ENCODE results near the gene NFKBIA.
"Not testable (repeated sequence)": the region's sequence is repeated elsewhere in the genome, so short reads cannot be mapped to it uniquely, and the experiment has no call there.

The NFKBIA gene

DNA sequence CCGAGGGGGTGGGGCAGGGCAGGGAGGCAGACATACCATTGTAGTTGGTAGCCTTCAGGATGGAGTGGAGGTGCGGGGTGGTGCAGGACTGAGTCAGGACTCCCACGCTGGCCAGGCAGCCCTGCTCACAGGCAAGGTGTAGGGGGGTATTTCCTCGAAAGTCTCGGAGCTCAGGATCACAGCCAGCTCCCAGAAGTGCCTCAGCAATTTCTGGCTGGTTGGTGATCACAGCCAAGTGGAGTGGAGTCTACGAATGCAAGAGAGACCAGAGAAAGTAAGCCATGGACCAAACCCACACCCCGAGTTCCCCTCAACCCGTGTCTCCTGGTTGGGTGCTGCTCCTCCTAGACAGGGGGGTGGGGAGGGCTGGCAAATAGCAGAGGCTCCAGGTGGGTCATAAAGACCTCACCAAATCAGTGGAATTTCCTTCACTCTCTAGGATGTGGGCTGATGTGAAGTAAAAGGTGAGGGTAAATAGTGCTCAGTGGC is 1.4 kb downstream of the NFKBIA start:
- Histone ChIP-seq H3K27ac (peak overlapping the region; percentile 97 to 100), H3K4me3 (peak overlapping the region; percentile 95)
- TF ChIP-seq, protein P1, sequence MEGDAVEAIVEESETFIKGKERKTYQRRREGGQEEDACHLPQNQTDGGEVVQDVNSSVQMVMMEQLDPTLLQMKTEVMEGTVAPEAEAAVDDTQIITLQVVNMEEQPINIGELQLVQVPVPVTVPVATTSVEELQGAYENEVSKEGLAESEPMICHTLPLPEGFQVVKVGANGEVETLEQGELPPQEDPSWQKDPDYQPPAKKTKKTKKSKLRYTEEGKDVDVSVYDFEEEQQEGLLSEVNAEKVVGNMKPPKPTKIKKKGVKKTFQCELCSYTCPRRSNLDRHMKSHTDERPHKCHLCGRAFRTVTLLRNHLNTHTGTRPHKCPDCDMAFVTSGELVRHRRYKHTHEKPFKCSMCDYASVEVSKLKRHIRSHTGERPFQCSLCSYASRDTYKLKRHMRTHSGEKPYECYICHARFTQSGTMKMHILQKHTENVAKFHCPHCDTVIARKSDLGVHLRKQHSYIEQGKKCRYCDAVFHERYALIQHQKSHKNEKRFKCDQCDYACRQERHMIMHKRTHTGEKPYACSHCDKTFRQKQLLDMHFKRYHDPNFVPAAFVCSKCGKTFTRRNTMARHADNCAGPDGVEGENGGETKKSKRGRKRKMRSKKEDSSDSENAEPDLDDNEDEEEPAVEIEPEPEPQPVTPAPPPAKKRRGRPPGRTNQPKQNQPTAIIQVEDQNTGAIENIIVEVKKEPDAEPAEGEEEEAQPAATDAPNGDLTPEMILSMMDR (IDR thresholded peaks at IDR 0.05): no peak
- no peak for DNase-seq (ENCODE audit: low spot score)

- Histone ChIP-seq H3K27ac (peak overlapping the region; percentile 97 to 100), H3K4me3 (peak overlapping the region; percentile 95)
- TF ChIP-seq, protein P1 (IDR thresholded peaks at IDR 0.05): no peak
- no peak for DNase-seq (ENCODE audit: low spot score)
Measured at GRCh38 chr14:35402323-35403113, 2.0 kb downstream of the NFKBIA start.

- Histone ChIP-seq H3K27ac (peak overlapping the region; percentile 97 to 100), H3K4me3 (peak overlapping the region; percentile 95)
- no peak for DNase-seq (ENCODE audit: low spot score)
- TF ChIP-seq, protein P1 (IDR thresholded peaks at IDR 0.05): no peak
Measured at GRCh38 chr14:35401422-35402265, 2.9 kb downstream of the NFKBIA start.

DNA sequence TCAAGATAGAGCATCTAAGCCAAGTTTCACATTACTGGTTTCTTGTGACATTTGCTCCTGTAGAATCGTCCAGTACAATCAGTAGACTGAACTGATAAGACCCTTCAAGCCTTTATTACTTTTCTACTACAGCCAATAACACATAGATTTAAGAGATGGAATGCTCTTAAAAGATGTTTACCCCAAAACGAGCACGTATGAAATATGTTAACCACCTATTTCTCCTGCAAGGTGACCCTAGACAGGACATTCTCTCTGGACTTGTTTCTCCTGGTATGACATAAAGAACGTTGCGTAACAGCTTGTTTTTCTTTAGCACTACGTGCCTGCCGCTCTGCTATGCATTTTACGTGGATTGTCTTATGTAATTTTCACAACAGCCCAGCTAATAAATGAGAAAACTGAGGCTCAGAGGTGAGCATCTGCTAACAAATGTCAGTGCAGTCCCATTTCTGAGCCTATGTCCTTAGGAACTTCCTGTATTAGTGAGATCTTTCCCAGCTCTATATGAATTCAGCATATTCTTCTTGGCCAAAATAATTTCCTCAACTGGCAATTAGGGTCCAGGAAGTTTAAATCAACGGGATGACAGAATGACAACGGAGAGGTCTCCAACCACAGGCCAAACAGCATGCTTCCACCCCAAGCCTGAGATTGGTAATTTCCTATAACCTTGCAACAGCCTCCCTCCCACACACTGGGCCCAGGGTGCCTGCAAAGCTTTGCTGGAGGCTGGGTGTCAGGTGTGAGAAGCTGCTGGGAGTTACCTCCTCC is 3.7 kb downstream of the NFKBIA start:
- TF ChIP-seq, protein P1 (IDR thresholded peaks at IDR 0.05): no peak
- Histone ChIP-seq H3K27ac (peak overlapping the region; percentile 97 to 100), H3K4me3 (peak overlapping the region; percentile 95)
- no peak for DNase-seq (ENCODE audit: low spot score)

- Histone ChIP-seq H3K27ac (peak overlapping the region; percentile 32 to 86), H3K4me3 (peak overlapping the region; percentile 18)
- DNase-seq (ENCODE audit: low spot score): no peak
- TF ChIP-seq, protein P1 (IDR thresholded peaks at IDR 0.05): no peak
Measured at GRCh38 chr14:35399083-35399937, 5.2 kb downstream of the NFKBIA start.

GRCh38 chr14:35398071-35398584 is 6.4 kb downstream of the NFKBIA start:
- Histone ChIP-seq H3K27ac (peak overlapping the region; percentile 32 to 86), H3K4me3 (no peak overlapping the region)
- TF ChIP-seq, protein P1 (IDR thresholded peaks at IDR 0.05): no peak
- DNase-seq (ENCODE audit: low spot score): no peak

DNA sequence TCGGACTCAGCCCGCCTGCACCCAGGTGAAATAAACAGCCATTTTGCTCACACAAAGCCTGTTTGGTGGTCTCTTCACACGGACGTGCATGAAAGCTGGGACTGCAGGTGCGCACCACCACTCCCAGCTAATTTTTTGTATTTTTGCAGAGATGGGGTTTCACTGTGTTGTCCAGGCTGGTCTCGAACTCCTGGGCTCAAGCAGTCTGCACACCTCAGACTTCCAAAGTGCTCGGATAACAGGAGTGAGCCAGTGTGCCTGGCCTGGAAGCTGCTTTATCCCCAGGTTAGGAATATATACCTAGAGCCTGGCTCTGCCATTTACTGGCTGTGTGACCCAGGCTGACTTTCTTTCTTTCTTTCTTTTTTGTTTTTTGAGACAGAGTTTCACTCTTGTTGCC is 7.9 kb downstream of the NFKBIA start:
- not testable (repeated sequence) for DNase-seq (ENCODE audit: low spot score); H3K27ac ChIP-seq; H3K4me3 ChIP-seq
